HepG2 (cell line): ENCODE measurements around the gene STK40. TPM values are rescaled to one million over a fixed set of nuclear protein-coding genes. Genes with fewer than 3 reads are reported as not detected.
A peak's percentile ranks its signal among the peaks of the same experiment; 100 is the strongest.

Experiments used
- ATAC-seq: fragments of 200-7000 bp; cut with Tn5 transposase; 3 replicates; pipeline ENCODE4 v1.9.1; 2020; ENCODE audit warnings: mild to moderate bottlenecking, moderate library complexity
- BruUV-seq: library from RNA; stranded (reverse); fragments of 400-500 nt; replicated peaks from 2 replicates; lab custom pipeline; 2021; lab: Mats Ljungman, UMichigan
- CTCF ChIA-PET: fragments of 300-600 bp; formaldehyde crosslinking; extraction: SDS; loops from one replicate; lab custom pipeline; 2021; ENCODE audit warnings: low total read pairs, inconsistent platforms, low intra/inter-chr PET ratio; lab: Yijun Ruan, JAX
- POLR2A ChIA-PET: fragments of 350-600 bp; sonication (Branson Sonifier 250); formaldehyde crosslinking; loops from one replicate; lab custom pipeline; 2020; ENCODE audit warnings: antibody characterized with exemption, inconsistent platforms; lab: Yijun Ruan, JAX
- DNase-seq: peaks from one replicate; pipeline ENCODE4 v3.0.0-alpha.2; 2015; ENCODE audit warnings: low spot score
- FAIRE-seq: peaks from 3 replicates; lab custom pipeline; 2011; peaks lifted over from hg19 to GRCh38; lab: Jason Lieb, UNC
- H2AFZ ChIP-seq: one replicate; pipeline ENCODE4 v1.6.1; 2011; ENCODE audit warnings: low read length, inconsistent platforms
- H3K27ac ChIP-seq: fragments of 300-600 bp; 3 replicates; pipeline ENCODE4 v1.8.0; 2011; ENCODE audit warnings: mixed run types, mild to moderate bottlenecking, mixed read lengths, low read length, inconsistent platforms; ENCODE audit not compliant: insufficient read depth; ENCODE audit errors: extremely low read length
- H3K27me3 ChIP-seq, 2 experiments: fragments of 200-600 bp in 1 of 2; 2 replicates in 1 of 2; 3 replicates in 1 of 2; pipeline versions ENCODE4 v1.6.0 to v1.8.0; 2011; ENCODE audit warnings: low read length in 2 of 2, mild to moderate bottlenecking in 2 of 2, moderate library complexity in 2 of 2, inconsistent platforms in 1 of 2; ENCODE audit not compliant: insufficient read depth in 2 of 2, control insufficient read depth in 1 of 2
- H3K36me3 ChIP-seq, 2 experiments: fragments of 200-600 bp in 1 of 2; replicated peaks in 1 of 2; 2 replicates in 1 of 2; 3 replicates in 1 of 2; pipeline versions ENCODE4 v1.5.1 to v1.8.0; 2011; ENCODE audit warnings: low read length in 2 of 2, inconsistent platforms in 1 of 2; ENCODE audit not compliant: insufficient read depth in 2 of 2, control insufficient read depth in 1 of 2
- H3K4me1 ChIP-seq: 2 replicates; pipeline ENCODE4 v1.5.1; 2012; ENCODE audit warnings: low read length, inconsistent platforms; ENCODE audit not compliant: insufficient read depth
- H3K4me2 ChIP-seq: 2 replicates; pipeline ENCODE4 v1.6.0; 2011; ENCODE audit warnings: low read depth, low read length, inconsistent platforms
- H3K4me3 ChIP-seq, 3 experiments: fragments of 200-600 bp in 1 of 3; sonication (generic), shearing (Covaris generic) in 1 of 3; replicated peaks in 1 of 3; 2 replicates each; pipeline ENCODE4 v1.5.1; 2011 to 2016; ENCODE audit warnings: low read length in 3 of 3, inconsistent platforms in 2 of 3, low read depth in 2 of 3, mild to moderate bottlenecking in 2 of 3, control low read depth in 1 of 3, mixed read lengths in 1 of 3; ENCODE audit not compliant: insufficient read depth in 1 of 3
- H3K79me2 ChIP-seq: one replicate; pipeline ENCODE4 v1.6.1; 2011; ENCODE audit warnings: low read length, inconsistent platforms; ENCODE audit not compliant: insufficient read depth
- H3K9ac ChIP-seq: 2 replicates; pipeline ENCODE4 v1.6.0; 2011; ENCODE audit warnings: mild to moderate bottlenecking, low read depth, low read length, inconsistent platforms; ENCODE audit not compliant: insufficient read depth
- H3K9me3 ChIP-seq: 2 replicates; pipeline ENCODE4 v1.5.1; 2012; ENCODE audit warnings: mild to moderate bottlenecking, low read length
- H4K20me1 ChIP-seq: 2 replicates; pipeline ENCODE4 v1.6.0; 2011; ENCODE audit warnings: inconsistent platforms, mild to moderate bottlenecking, low read length, moderate library complexity; ENCODE audit not compliant: insufficient read depth
- ZHX2 ChIP-seq, 2 experiments: sonication (generic) in 1 of 2; formaldehyde crosslinking in 1 of 2; IDR thresholded peaks; 2 replicates each; pipeline versions ENCODE4 v1.6.1 to v1.9.0; 2014 to 2022; ENCODE audit warnings: antibody characterized with exemption in 1 of 2, borderline replicate concordance in 1 of 2, inconsistent platforms in 1 of 2, low read depth in 1 of 2, missing genetic modification reagents in 1 of 2
- ZNF124 ChIP-seq: sonication (generic); formaldehyde crosslinking; IDR thresholded peaks from 2 replicates; pipeline ENCODE4 v1.4.0; 2020; ENCODE audit warnings: missing genetic modification reagents
- WGBS: methylation state at CpG from one replicate; pipeline ENCODE4 v1.1.6; 2017; ENCODE audit warnings: low lambda C conversion rate; 5-methylcytosine and 5-hydroxymethylcytosine counted together
- in situ Hi-C: cut with HindIII; loops from 2 replicates; pipeline ENCODE4 v1.10.0; 2017; ENCODE audit warnings: low pct_unique_long_range_greater_than_20kb; ENCODE audit not compliant: extremely low pct_ligation_motif_present
- intact Hi-C: fragments of 100-400 bp; cut with micrococcal nuclease; formaldehyde crosslinking; loops from one replicate; pipeline ENCODE4 v1.10.0; 2022; ENCODE audit not compliant: unreplicated experiment
- polyA plus RNA-seq, 8 experiments: library from polyadenylated mRNA; depleted of rRNA in 3 of 8; stranded (reverse) in 7 of 8; unstranded in 1 of 8; fragments of >200 nt; fragmentation: Illumina TruSeq in 4 of 8; extraction: Trizol in 4 of 8; gene quantifications; 2 replicates each; pipeline versions ENCODE4 v1.2.1 to v1.2.3, GENCODE V29; 2011 to 2016; ENCODE audit warnings: low read depth in 4 of 8, missing spikeins in 1 of 8, mixed read lengths in 1 of 8; ENCODE audit not compliant: insufficient read depth in 1 of 8
- total RNA-seq, 5 experiments: library from RNA; depleted of rRNA; stranded (reverse); fragments of >200 nt; fragmentation: Illumina TruSeq; extraction: Trizol; gene quantifications; 2 replicates each; pipeline ENCODE4 v1.2.3, GENCODE V29; 2016; ENCODE audit warnings: low read depth in 1 of 5

Gene STK40
- total and polyA plus RNA-seq, 2 of the 13 experiments (the other 11 are each of a cell fraction or from before 2014, with no cell fraction given): 33.8 to 35.1 TPM

GRCh38 chr1:36414384-36414783, 28.7 kb upstream of the STK40 start:
- peak; percentile 67; the same call in 1 of the 2 replicates for TF ChIP-seq ZNF124 (CRISPR knock-in tag)
- TF ChIP-seq ZHX2 (IDR thresholded peaks at IDR 0.05; ENCODE audit: low read depth): no peak
- TF ChIP-seq ZHX2 (CRISPR knock-in tag; IDR thresholded peaks at IDR 0.05; ENCODE audit: borderline replicate concordance): no peak
- intact Hi-C loops (no loop called here), in situ Hi-C loops (no loop called here)
- H3K4me2 ChIP-seq: no peak overlapping the region
- H3K27ac ChIP-seq: no peak overlapping the region
- no peaks in the 10 kb centered on the region for H3K4me1 ChIP-seq
- no peaks in the 10 kb centered on the region for H3K9me3 ChIP-seq
- BruUV-seq: no TSS peak
- ChIA-PET POLR2A (interaction anchor here (0.8 kb wide), 1 partner anchor 14 kb away, joined by 3 read pairs; no protein-coding TSS in a partner anchor), CTCF (no interaction called here)
- no peaks in the 10 kb centered on the region for H4K20me1 ChIP-seq
- H3K27me3 ChIP-seq: no peaks in the 10 kb centered on the region
- H2AFZ ChIP-seq: no peak overlapping the region
- FAIRE-seq (no peak), ATAC-seq (no peak), DNase-seq (no peak)
- no peak overlapping the region for H3K4me3 ChIP-seq
- no peaks in the 10 kb centered on the region; a peak in 1 of 5 replicates for H3K36me3 ChIP-seq
- WGBS: 88% methylated on average over 4 of the region's 4 CpGs
- H3K9ac ChIP-seq: no peak overlapping the region
- no peaks in the 10 kb centered on the region for H3K79me2 ChIP-seq
